SU-DHL-6 (cell line): Measurements from ENCODE around the gene DMBT1.

Experiments used
- H2AFZ ChIP-seq: fragments of 200-600 bp; sonication (generic); 2 replicates; pipeline ENCODE4 v1.6.1; 2014; ENCODE audit warnings: low read depth, mild to moderate bottlenecking, moderate library complexity, mixed read lengths, antibody characterized with exemption, low read length; ENCODE audit not compliant: severe bottlenecking
- H3F3A ChIP-seq: fragments of 200-600 bp; shearing (Covaris generic); 2 replicates; pipeline ENCODE4 v1.6.0; 2016; ENCODE audit warnings: antibody characterized with exemption, mild to moderate bottlenecking; ENCODE audit not compliant: insufficient read depth
- H3K27ac ChIP-seq: fragments of 200-600 bp; sonication (generic); 2 replicates; pipeline ENCODE4 v1.5.1; 2016; ENCODE audit warnings: low read depth, mild to moderate bottlenecking, low read length, moderate library complexity, mixed read lengths
- H3K27me3 ChIP-seq: fragments of 200-600 bp; sonication (generic), shearing (Covaris generic); 2 replicates; pipeline ENCODE4 v1.6.0; 2014; ENCODE audit warnings: mild to moderate bottlenecking, low read length
- H3K36me3 ChIP-seq: fragments of 200-600 bp; sonication (generic); 2 replicates; pipeline ENCODE4 v1.6.1; 2014; ENCODE audit warnings: mild to moderate bottlenecking, low read length, mixed read lengths
- H3K4me2 ChIP-seq: fragments of 300-600, 200-600 bp; shearing (Covaris generic), sonication (generic); 2 replicates; pipeline ENCODE4 v1.6.0; 2014; ENCODE audit warnings: low read length, low read depth, mild to moderate bottlenecking; ENCODE audit not compliant: poor library complexity, severe bottlenecking
- H3K4me3 ChIP-seq: fragments of 200-600 bp; sonication (generic); 2 replicates; pipeline ENCODE4 v1.5.1; 2014; ENCODE audit warnings: antibody characterized with exemption, low read length, mild to moderate bottlenecking, mixed read lengths; ENCODE audit not compliant: insufficient read depth, poor library complexity, severe bottlenecking
- H3K79me2 ChIP-seq: fragments of 200-600 bp; sonication (generic); 2 replicates; pipeline ENCODE4 v1.6.1; 2014; ENCODE audit warnings: mild to moderate bottlenecking, low read length, moderate library complexity; ENCODE audit not compliant: insufficient read depth
- H3K9ac ChIP-seq: fragments of 200-600 bp; sonication (generic); 2 replicates; pipeline ENCODE4 v1.7.0; 2014; ENCODE audit warnings: mild to moderate bottlenecking, low read length
- H3K9me2 ChIP-seq: fragments of 200-600 bp; sonication (generic); replicated peaks from 2 replicates; pipeline ENCODE4 v1.6.1; 2014; ENCODE audit warnings: low read length; ENCODE audit not compliant: insufficient read depth
- H3K9me3 ChIP-seq: fragments of 200-600 bp; sonication (generic); 2 replicates; pipeline ENCODE4 v1.6.1; 2014; ENCODE audit warnings: low read length, mixed read lengths; ENCODE audit not compliant: insufficient read depth
- H4K20me1 ChIP-seq: fragments of 200-600 bp; sonication (generic); 2 replicates; pipeline ENCODE4 v1.6.1; 2014; ENCODE audit warnings: low read depth, mild to moderate bottlenecking, antibody characterized with exemption, low read length, moderate library complexity, mixed read lengths
- EZH2phosphoT487 ChIP-seq: fragments of 200-600 bp; sonication (generic), shearing (Covaris generic); conservative IDR thresholded peaks from 2 replicates; pipeline ENCODE4 v1.6.1; 2018; ENCODE audit warnings: mild to moderate bottlenecking, antibody characterized with exemption, low read length, moderate library complexity, mixed read lengths
- TF ChIP-seq, protein P1 (sequence below): fragments of 200-600 bp; sonication (generic); IDR thresholded peaks from one replicate; pipeline ENCODE4 v1.5.1; 2017; ENCODE audit warnings: antibody characterized with exemption, mild to moderate bottlenecking, low read length, moderate library complexity; ENCODE audit not compliant: insufficient read depth, poor library complexity, severe bottlenecking

The DMBT1 gene

DNA sequence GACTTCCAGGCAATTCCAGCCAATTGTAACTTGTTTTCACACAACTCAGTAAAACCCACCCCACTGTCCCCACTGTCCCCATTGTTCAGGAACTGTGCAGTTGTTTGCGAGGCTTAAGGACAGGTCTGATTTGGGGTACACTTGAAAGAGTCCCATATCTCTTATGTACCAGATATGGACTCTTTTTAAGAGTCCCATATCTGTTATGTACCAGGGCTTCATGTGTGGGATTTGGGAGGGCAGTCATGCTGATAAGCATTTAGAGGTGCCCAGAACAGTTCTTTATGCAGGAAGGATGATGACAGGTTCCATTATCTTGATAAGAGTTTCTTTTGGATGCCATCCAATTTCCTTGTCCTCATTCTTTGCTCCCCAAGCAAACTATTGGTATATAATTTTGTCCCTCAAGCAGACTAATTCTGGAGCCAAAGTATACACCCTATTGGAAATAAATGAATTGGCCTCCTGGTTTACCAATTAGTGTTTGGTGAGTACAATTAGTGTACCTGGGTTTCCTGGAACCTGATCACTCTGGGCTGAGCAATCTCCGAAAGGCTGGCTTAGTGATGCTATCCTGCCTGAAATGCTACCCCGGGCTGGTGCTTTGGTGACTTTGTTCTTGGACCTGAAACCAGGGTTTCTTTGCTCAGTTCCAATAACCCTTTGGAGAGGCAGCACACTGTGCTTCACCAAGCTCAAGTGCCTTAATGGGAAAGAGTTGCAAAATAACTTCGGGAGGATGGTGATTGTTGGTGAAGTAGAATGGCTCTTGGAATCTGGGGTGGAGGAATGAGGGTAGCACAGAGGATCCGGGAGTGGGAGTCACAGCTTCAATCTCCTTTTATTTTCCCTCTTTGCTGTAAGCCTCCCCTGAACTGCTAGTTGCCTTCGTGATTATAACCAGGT lies 6.2 kb upstream of the DMBT1 start:
- Histone ChIP-seq H3K4me3 (no peak overlapping the region), H3K27ac (no peak overlapping the region), H3K4me2 (no peak overlapping the region), H3K9ac (no peak overlapping the region), H3K9me3 (no peaks in the 10 kb centered on the region), H4K20me1 (no peaks in the 10 kb centered on the region), H2AFZ (no peak overlapping the region), H3K79me2 (no peaks in the 10 kb centered on the region), H3F3A (no peaks in the 10 kb centered on the region), H3K27me3 (no peaks in the 10 kb centered on the region), H3K36me3 (no peaks in the 10 kb centered on the region), H3K9me2 (no peaks in the 10 kb centered on the region)
- TF ChIP-seq, protein P1, sequence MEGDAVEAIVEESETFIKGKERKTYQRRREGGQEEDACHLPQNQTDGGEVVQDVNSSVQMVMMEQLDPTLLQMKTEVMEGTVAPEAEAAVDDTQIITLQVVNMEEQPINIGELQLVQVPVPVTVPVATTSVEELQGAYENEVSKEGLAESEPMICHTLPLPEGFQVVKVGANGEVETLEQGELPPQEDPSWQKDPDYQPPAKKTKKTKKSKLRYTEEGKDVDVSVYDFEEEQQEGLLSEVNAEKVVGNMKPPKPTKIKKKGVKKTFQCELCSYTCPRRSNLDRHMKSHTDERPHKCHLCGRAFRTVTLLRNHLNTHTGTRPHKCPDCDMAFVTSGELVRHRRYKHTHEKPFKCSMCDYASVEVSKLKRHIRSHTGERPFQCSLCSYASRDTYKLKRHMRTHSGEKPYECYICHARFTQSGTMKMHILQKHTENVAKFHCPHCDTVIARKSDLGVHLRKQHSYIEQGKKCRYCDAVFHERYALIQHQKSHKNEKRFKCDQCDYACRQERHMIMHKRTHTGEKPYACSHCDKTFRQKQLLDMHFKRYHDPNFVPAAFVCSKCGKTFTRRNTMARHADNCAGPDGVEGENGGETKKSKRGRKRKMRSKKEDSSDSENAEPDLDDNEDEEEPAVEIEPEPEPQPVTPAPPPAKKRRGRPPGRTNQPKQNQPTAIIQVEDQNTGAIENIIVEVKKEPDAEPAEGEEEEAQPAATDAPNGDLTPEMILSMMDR: no peak
- TF ChIP-seq EZH2phosphoT487: no peak

GRCh38 chr10:122555442-122555841 lies 5.1 kb upstream of the DMBT1 start:
- Histone ChIP-seq H3K9me2 (no peaks in the 10 kb centered on the region), H3K9ac (no peak overlapping the region), H3F3A (no peaks in the 10 kb centered on the region), H2AFZ (no peak overlapping the region), H3K4me3 (no peak overlapping the region), H3K27me3 (no peaks in the 10 kb centered on the region), H3K27ac (no peak overlapping the region), H3K79me2 (no peaks in the 10 kb centered on the region), H3K4me2 (no peak overlapping the region), H3K9me3 (no peaks in the 10 kb centered on the region), H4K20me1 (no peaks in the 10 kb centered on the region), H3K36me3 (no peaks in the 10 kb centered on the region)
- TF ChIP-seq, protein P1: no peak
- no peak for TF ChIP-seq EZH2phosphoT487

GRCh38 chr10:122557516-122557915 lies 3.0 kb upstream of the DMBT1 start:
- Histone ChIP-seq H2AFZ (no peak overlapping the region), H3K9me3 (no peaks in the 10 kb centered on the region), H3K4me2 (no peak overlapping the region), H3K4me3 (no peak overlapping the region), H3K79me2 (no peaks in the 10 kb centered on the region), H3K27me3 (no peaks in the 10 kb centered on the region), H3K9me2 (no peaks in the 10 kb centered on the region), H3K27ac (no peak overlapping the region), H3K9ac (no peak overlapping the region), H3K36me3 (no peaks in the 10 kb centered on the region), H4K20me1 (no peaks in the 10 kb centered on the region), H3F3A (no peaks in the 10 kb centered on the region)
- no peak for TF ChIP-seq EZH2phosphoT487
- TF ChIP-seq, protein P1: no peak
